Measurements from ENCODE around the gene S100A14. TPM values are rescaled to one million over a fixed set of nuclear protein-coding genes. Genes with fewer than 3 reads are reported as not detected.
A peak's percentile ranks its signal among the peaks of the same experiment; 100 is the strongest.

The S100A14 gene
- 1.4 and 2.0 TPM in 2 replicates for total RNA-seq (2016; rRNA removed; fragmentation: Illumina TruSeq; extraction: Trizol)
- 1.2 and 1.6 TPM in 2 replicates for total RNA-seq (2016; cell fraction: cytosol; rRNA removed; fragmentation: Illumina TruSeq; extraction: Trizol; ENCODE audit: low read depth)
- 1.8 and 2.4 TPM in 2 replicates for total RNA-seq (2016; cell fraction: insoluble cytoplasmic fraction; rRNA removed; fragmentation: Illumina TruSeq; extraction: Trizol)
- 2.2 and 2.4 TPM in 2 replicates for total RNA-seq (2016; cell fraction: membrane; rRNA removed; fragmentation: Illumina TruSeq; extraction: Trizol)
- total RNA-seq (2016; cell fraction: nucleus; rRNA removed; fragmentation: Illumina TruSeq; extraction: Trizol), result 0.75 and 1.1 TPM in 2 replicates
- polyA plus RNA-seq (2011; rRNA removed), result 7.7 and 10.8 TPM in 2 replicates
- 11.2 and 16.8 TPM in 2 replicates for polyA plus RNA-seq (2011; cell fraction: cytosol; rRNA removed)
- polyA plus RNA-seq (2011; cell fraction: nucleus; rRNA removed), result 1.5 and 3.7 TPM in 2 replicates
- 4.8 and 6.4 TPM in 2 replicates for polyA plus RNA-seq (2012)
- polyA plus RNA-seq (2016; cell fraction: cytosol; fragmentation: Illumina TruSeq; extraction: Trizol; ENCODE audit: low read depth), result 1.8 and 2.7 TPM in 2 replicates
- polyA plus RNA-seq (2016; cell fraction: insoluble cytoplasmic fraction; fragmentation: Illumina TruSeq; extraction: Trizol; ENCODE audit: low read depth), result 2.4 and 2.9 TPM in 2 replicates
- 3.3 TPM in 2 replicates for polyA plus RNA-seq (2016; cell fraction: membrane; fragmentation: Illumina TruSeq; extraction: Trizol; ENCODE audit: low read depth)
- polyA plus RNA-seq (2016; cell fraction: nucleus; fragmentation: Illumina TruSeq; extraction: Trizol; ENCODE audit: insufficient read depth, low read depth), result 1.6 and 2.4 TPM in 2 replicates
- polyA minus RNA-seq (2011; rRNA and poly(A)+ RNA removed; ENCODE audit: low replicate concordance), result 2.0 and 23.9 TPM in 2 replicates
- 1.5 and 2.7 TPM in 2 replicates for polyA minus RNA-seq (2011; cell fraction: cytosol; rRNA and poly(A)+ RNA removed)
- polyA minus RNA-seq (2011; cell fraction: nucleus; rRNA and poly(A)+ RNA removed), result not detected in 2 replicates
- percentile 27 among the genes with signal in this experiment for Bru-seq, nascent RNA
- BruChase-seq, experiment 1, labeled RNA remaining after a 6-hour chase, result percentile 47 among the genes with signal in this experiment
- percentile 39 among the genes with signal in this experiment for BruChase-seq, experiment 2, labeled RNA remaining after a 2-hour chase
- long read RNA-seq, experiment 1, transcript S100A14-201 (4 exons, 1,058 nt), result major isoform, 8 of 9 reads
- long read RNA-seq, experiment 1, partial matches to known transcripts, result 0 of 9 reads
- long read RNA-seq, experiment 1, other reads (novel, unspliced or antisense), result 0 of 9 reads
- long read RNA-seq, experiment 2, transcript S100A14-206 (3 exons, 1,025 nt), result major isoform, 7 of 12 reads
- long read RNA-seq, experiment 2, transcript S100A14-201 (4 exons, 1,058 nt), result minor isoform, 5 of 12 reads
- long read RNA-seq, experiment 2, partial matches to known transcripts, result 0 of 12 reads
- long read RNA-seq, experiment 2, other reads (novel, unspliced or antisense), result 0 of 12 reads

GRCh38 chr1:153616144-153616916, at the start of gene S100A14:
TSS of gene S100A14 (minus strand) at chr1:153616325. CDS start at chr1:153615858, 467 bp downstream.
- Histone ChIP-seq H3K4me3 (replicated peaks in 1 of 3; ENCODE audit: insufficient read depth in 1 of 3, low read depth in 2 of 3, low read length in 3 of 3) (peak within 1 kb of the TSS in 1 of 3 experiments; percentile 14; a peak in 1 of 6 replicates), H2AFZ (ENCODE audit: low read length) (no peak within 1 kb of the TSS), H3K4me1 (ENCODE audit: insufficient read depth, low read length) (peaks cover 56% of the 10 kb centered on the region), H3K9me3 (ENCODE audit: low read length) (no peaks in the 10 kb centered on the region), H3K4me2 (ENCODE audit: low read depth, low read length) (peak within 1 kb of the TSS; percentile 41), H3K9ac (ENCODE audit: insufficient read depth, low read depth, low read length) (peak within 1 kb of the TSS; percentile 40; the same call in 1 of the 2 replicates), H4K20me1 (ENCODE audit: insufficient read depth, low read length) (no peaks in the 10 kb centered on the region), H3K27me3 (ENCODE audit: control insufficient read depth in 1 of 2, insufficient read depth in 2 of 2, low read length in 2 of 2) (no peaks in the 10 kb centered on the region), H3K36me3 (replicated peaks in 1 of 2; ENCODE audit: control insufficient read depth in 1 of 2, insufficient read depth in 2 of 2, low read length in 2 of 2) (peaks cover 0 to 1% of the 10 kb centered on the region in 2 experiments; a peak in 1 of 5 replicates), H3K27ac (ENCODE audit: extremely low read length, insufficient read depth, low read length) (no peak within 1 kb of the TSS), H3K79me2 (ENCODE audit: insufficient read depth, low read length) (peaks cover 6% of the 10 kb centered on the region)
- POLR2A ChIA-PET, result interaction anchor here (0.5 to 12.2 kb wide), 8 partner anchors 8 to 362 kb away, joined by 3 to 390 read pairs (median 4); partner anchors contain the start of genes CHTOP, JTB, S100A1 and S100A13
- FAIRE-seq (no peak), ATAC-seq (peak; percentile 49), DNase-seq (ENCODE audit: low spot score) (no peak)
- WGBS (ENCODE audit: low lambda C conversion rate), result 55% methylated on average over 9 of the region's 10 CpGs
- in situ Hi-C loops (cut with HindIII; ENCODE audit: extremely low pct_ligation_motif_present, low pct_unique_long_range_greater_than_20kb), result no loop called here
- BruUV-seq (replicated peaks), result no TSS peak
- CTCF ChIA-PET (ENCODE audit: low intra/inter-chr PET ratio, low total read pairs), result no interaction called here
- intact Hi-C loops (cut with micrococcal nuclease; ENCODE audit: unreplicated experiment), result no loop called here
- TF ChIP-seq ZNF512 (CRISPR knock-in tag; IDR thresholded peaks at IDR 0.05) (no peak), PHF20 (CRISPR knock-in tag; IDR thresholded peaks at IDR 0.05) (0 out of 2 replicates have a peak, but pooled peaks have one; percentile 26), SYNCRIP (IDR thresholded peaks at IDR 0.05; ENCODE audit: insufficient read depth, low read depth, low read length) (no peak), ZSCAN29 (CRISPR knock-in tag; conservative IDR thresholded peaks at IDR 0.05) (0 out of 2 replicates have a peak, but pooled peaks have one; percentile 26), ZNF337 (CRISPR knock-in tag; IDR thresholded peaks at IDR 0.05; ENCODE audit: borderline replicate concordance, low read depth) (no peak), CENPX (CRISPR knock-in tag; IDR thresholded peaks at IDR 0.05) (no peak), MATR3 (CRISPR knock-in tag; IDR thresholded peaks at IDR 0.05) (no peak), ZNF660 (CRISPR knock-in tag; IDR thresholded peaks at IDR 0.05; ENCODE audit: borderline replicate concordance, low read depth) (no peak), LBX2 (CRISPR knock-in tag; IDR thresholded peaks at IDR 0.05; ENCODE audit: borderline replicate concordance) (0 out of 2 replicates have a peak, but pooled peaks have one; percentile 32), DZIP1 (CRISPR knock-in tag; IDR thresholded peaks at IDR 0.05) (0 out of 2 replicates have a peak, but pooled peaks have one; percentile 54)

All from HepG2 (cell line).